Thoracic aorta (tissue), 2 donors: Measurements from ENCODE around the gene LRRC63. TPM values are rescaled to one million over a fixed set of nuclear protein-coding genes. Genes with fewer than 3 reads are reported as not detected.
A peak's percentile ranks its signal among the peaks of the same experiment; 100 is the strongest.

ENCODE experiments used
- ATAC-seq: fragments of 150-250 bp; one replicate; pipeline ENCODE4 v1.8.0; 2017; ENCODE audit warnings: low read depth; ENCODE audit not compliant: insufficient number of reproducible peaks, low FRiP score
- DNase-seq: peaks from one replicate; pipeline ENCODE4 v3.0.0-alpha.2; 2020; ENCODE audit warnings: low spot score
- H3K27ac ChIP-seq, 2 donors: fragments of 200-600 bp; sonication (generic); 1 replicate in 1 of 2; 2 replicates in 1 of 2; pipeline ENCODE4 v1.5.1; 2016; ENCODE audit warnings: mild to moderate bottlenecking in 2 of 2, moderate library complexity in 2 of 2
- H3K27me3 ChIP-seq: fragments of 200-600 bp; sonication (generic); replicated peaks from 2 replicates; pipeline ENCODE4 v1.6.0; 2016; ENCODE audit warnings: mild to moderate bottlenecking; ENCODE audit not compliant: insufficient read depth
- H3K36me3 ChIP-seq: fragments of 200-600 bp; sonication (generic); one replicate; pipeline ENCODE4 v1.5.1; 2016
- H3K4me1 ChIP-seq, 2 donors: fragments of 200-600 bp; sonication (generic); 1 replicate in 1 of 2; 2 replicates in 1 of 2; pipeline versions ENCODE4 v1.5.1 to v1.6.0; 2016; ENCODE audit warnings: low read depth in 2 of 2, mild to moderate bottlenecking in 1 of 2; ENCODE audit not compliant: control insufficient read depth in 1 of 2
- H3K4me3 ChIP-seq: fragments of 200-600 bp; sonication (generic); 2 replicates; pipeline ENCODE4 v1.5.1; 2016; ENCODE audit warnings: mild to moderate bottlenecking
- H3K9me3 ChIP-seq: fragments of 200-600 bp; sonication (generic); 2 replicates; pipeline ENCODE4 v1.5.1; 2016
- total RNA-seq, 2 donors: library from RNA; depleted of rRNA; stranded (reverse); fragments of >200 nt; gene quantifications; one replicate each; pipeline versions ENCODE4 v1.1.0 to v1.2.3, GENCODE V29; 2016
- TF ChIP-seq, protein P1 (sequence below): fragments of 200-600 bp; sonication (generic); IDR thresholded peaks from one replicate; pipeline ENCODE4 v1.5.1; 2019; ENCODE audit warnings: antibody characterized with exemption

The LRRC63 gene
- total RNA-seq, 2 donors from 2014 or later = 3.6 TPM; not detected in 1

DNA sequence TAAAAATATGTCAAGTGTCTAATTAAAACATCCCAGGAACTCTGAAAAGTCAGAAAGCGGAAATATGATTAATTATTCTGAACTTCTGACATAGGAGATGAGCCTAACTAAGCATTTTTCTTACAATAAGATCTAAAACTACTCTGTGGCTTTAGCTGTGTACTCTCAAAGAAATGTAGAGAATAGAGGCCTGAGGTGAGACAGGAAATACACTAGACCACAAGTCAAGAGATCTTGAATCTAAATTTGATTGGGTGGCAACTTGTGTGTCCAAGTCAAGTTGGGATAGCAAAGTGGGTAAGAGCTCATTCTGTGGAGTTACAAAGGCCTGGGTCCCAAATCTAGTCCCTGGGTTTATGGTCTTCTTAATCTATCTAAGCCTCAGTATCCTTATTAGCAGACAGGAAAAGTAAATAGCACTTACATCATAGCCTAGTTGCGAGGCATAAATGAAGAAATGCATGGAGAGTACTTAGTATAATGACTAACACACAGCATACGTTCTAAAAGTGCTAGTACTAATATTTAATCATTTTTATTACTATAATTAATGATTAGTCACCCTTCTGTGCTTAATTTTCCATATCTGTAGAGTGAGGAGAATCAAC lies 9.4 kb upstream of the LRRC63 start:
- Histone ChIP-seq H3K9me3 (no peaks in the 10 kb centered on the region), H3K4me3 (no peak overlapping the region), H3K27me3 (no peaks in the 10 kb centered on the region), H3K4me1 (no peaks in the 10 kb centered on the region), H3K36me3 (no peaks in the 10 kb centered on the region), H3K27ac (no peak overlapping the region)
- ATAC-seq (no peak), DNase-seq (no peak)
- TF ChIP-seq, protein P1, sequence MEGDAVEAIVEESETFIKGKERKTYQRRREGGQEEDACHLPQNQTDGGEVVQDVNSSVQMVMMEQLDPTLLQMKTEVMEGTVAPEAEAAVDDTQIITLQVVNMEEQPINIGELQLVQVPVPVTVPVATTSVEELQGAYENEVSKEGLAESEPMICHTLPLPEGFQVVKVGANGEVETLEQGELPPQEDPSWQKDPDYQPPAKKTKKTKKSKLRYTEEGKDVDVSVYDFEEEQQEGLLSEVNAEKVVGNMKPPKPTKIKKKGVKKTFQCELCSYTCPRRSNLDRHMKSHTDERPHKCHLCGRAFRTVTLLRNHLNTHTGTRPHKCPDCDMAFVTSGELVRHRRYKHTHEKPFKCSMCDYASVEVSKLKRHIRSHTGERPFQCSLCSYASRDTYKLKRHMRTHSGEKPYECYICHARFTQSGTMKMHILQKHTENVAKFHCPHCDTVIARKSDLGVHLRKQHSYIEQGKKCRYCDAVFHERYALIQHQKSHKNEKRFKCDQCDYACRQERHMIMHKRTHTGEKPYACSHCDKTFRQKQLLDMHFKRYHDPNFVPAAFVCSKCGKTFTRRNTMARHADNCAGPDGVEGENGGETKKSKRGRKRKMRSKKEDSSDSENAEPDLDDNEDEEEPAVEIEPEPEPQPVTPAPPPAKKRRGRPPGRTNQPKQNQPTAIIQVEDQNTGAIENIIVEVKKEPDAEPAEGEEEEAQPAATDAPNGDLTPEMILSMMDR = no peak

DNA sequence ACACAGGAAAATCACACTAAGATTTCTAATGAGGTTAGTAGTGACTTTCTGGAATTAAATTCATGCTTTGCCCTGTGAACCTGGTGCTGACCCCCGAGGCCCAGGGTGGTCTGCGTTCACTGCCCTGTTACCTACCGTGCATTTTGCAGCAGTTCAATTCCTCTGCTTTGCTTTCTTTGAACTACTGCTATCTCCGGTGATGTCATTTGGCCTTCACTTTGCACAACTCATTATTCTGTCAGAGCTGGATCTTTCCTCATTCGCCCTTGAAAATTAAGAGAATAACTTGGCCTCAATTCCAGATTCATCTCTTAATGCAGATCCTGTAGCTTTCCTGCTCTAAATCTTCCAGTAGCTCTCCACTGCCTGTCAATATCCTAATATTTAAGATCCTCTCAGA lies 8.8 kb upstream of the LRRC63 start:
- ATAC-seq = no peak
- no peaks in the 10 kb centered on the region for H3K9me3 ChIP-seq
- H3K27ac ChIP-seq = no peak overlapping the region
- no peak for DNase-seq
- TF ChIP-seq, protein P1 = no peak
- no peak overlapping the region for H3K4me3 ChIP-seq
- no peaks in the 10 kb centered on the region for H3K27me3 ChIP-seq
- H3K36me3 ChIP-seq = no peaks in the 10 kb centered on the region
- H3K4me1 ChIP-seq = no peaks in the 10 kb centered on the region

DNA sequence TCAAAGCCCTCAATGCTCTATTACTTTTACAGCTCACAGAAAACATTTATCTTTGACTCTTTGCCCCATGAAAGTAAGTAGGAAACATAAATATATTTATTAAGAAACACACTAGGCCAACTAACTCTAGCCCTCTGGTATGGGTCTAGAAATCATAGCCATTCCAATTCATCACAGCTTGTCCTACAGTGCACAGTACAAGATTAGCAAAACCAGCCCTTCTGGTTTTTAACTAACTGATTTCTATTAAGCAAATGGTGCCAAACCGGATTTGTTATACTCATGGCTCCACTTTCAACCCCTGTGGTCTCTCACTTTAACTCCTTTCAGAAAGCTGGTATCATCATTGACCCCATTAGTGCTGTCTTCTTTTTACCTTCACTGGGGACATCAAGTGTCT lies 5.6 kb upstream of the LRRC63 start:
- TF ChIP-seq, protein P1 = no peak

DNA sequence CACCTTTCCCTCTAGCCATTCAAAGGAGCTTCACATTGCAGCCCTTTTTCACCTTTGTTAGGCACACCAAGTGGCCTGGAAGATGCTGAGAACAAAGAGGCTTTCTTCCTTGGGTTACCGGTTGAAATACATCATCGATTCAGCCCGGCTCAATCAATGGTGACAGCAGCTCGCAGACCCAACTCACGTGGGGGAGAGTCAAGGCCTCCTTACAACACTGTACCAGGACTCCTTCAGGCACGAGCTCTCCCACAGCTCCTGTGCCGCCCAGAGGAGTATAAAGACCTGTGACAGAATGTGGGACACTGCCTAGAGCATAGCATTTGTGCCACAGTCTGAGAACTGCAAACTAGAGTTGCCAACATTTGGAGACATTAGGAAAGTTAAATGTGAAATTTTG lies 3.9 kb upstream of the LRRC63 start:
- TF ChIP-seq, protein P1 = no peak
- Histone ChIP-seq H3K27me3 (no peaks in the 10 kb centered on the region), H3K4me1 (peaks cover 3 to 12% of the 10 kb centered on the region in 2 donors), H3K36me3 (no peaks in the 10 kb centered on the region), H3K9me3 (no peaks in the 10 kb centered on the region), H3K27ac (no peak overlapping the region), H3K4me3 (no peak overlapping the region)
- DNase-seq = no peak
- ATAC-seq = no peak

More for the DNA sequence above, 5.6 kb upstream of the LRRC63 start:
- Histone ChIP-seq H3K27ac (no peak overlapping the region), H3K4me1 (peaks cover 3 to 5% of the 10 kb centered on the region in 2 donors), H3K9me3 (no peaks in the 10 kb centered on the region), H3K4me3 (no peak overlapping the region), H3K36me3 (no peaks in the 10 kb centered on the region), H3K27me3 (no peaks in the 10 kb centered on the region)
- DNase-seq (no peak), ATAC-seq (no peak)

DNA sequence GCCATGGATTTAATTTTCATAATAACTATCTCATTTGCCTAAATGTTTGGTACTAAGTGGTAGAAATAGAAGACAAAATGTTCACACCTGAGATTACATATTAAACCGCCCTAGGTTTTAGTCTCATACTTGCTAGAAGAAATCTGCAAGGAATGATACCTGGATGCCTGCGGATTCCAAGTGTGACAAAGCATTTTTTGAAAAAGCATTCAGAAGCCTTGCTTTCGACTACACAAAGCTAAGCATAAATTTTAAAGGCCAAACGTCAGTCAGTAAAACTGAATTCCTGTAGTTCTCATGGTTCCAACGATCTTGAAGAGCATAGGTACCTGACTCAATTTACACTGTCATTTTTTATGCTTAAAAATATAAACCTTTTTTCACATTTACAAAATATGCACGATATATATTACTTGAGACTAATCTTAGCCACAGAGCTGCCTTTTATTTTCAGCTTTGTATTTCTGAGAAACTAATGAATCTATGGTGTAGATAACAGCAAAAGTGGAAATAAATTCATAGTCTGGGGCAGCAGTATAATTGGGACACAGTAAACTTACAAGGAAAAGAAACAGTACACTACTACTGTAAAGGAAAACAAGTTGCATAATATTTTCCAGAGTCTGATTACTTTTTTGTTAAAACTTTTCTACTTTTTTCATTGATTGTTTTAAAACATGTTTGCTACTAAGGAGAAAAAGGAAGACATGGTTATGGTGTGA lies 1.2 kb upstream of the LRRC63 start:
- H3K4me3 ChIP-seq = peak overlapping the region; percentile 78
- TF ChIP-seq, protein P1 = no peak
- no peaks in the 10 kb centered on the region for H3K27me3 ChIP-seq
- no peaks in the 10 kb centered on the region for H3K36me3 ChIP-seq
- peaks cover 3 to 12% of the 10 kb centered on the region in 2 donors for H3K4me1 ChIP-seq
- DNase-seq = no peak
- H3K9me3 ChIP-seq = no peaks in the 10 kb centered on the region
- H3K27ac ChIP-seq = no peak overlapping the region
- ATAC-seq = no peak
